Measurements from ENCODE around the gene MCEMP1.

MCEMP1 gene

GRCh38 chr19:7676854-7677253 is at the start of gene MCEMP1:
TSS of gene MCEMP1 (plus strand) at chr19:7677090. CDS start at chr19:7677121, 31 bp downstream.
- no peak for DNase-seq (ENCODE audit: low read depth in 2 of 2)

GRCh38 chr19:7627166-7627565 is 49.7 kb upstream of the MCEMP1 start:
- DNase-seq (ENCODE audit: low read depth in 2 of 2) = no peak

- no peak for DNase-seq (ENCODE audit: low read depth in 2 of 2)
These were observed 48.1 kb upstream of the MCEMP1 start for GRCh38 chr19:7628589-7629311.

GRCh38 chr19:7629347-7630054 is 47.4 kb upstream of the MCEMP1 start, which contains the start of the genes PET100 and XAB2:
TSS of gene PET100 (plus strand) at chr19:7629793. CDS start at chr19:7629834, 41 bp downstream.
TSS of gene XAB2 (minus strand) at chr19:7629545. CDS start at chr19:7629527, 18 bp downstream.
- DNase-seq (ENCODE audit: low read depth in 2 of 2) = peak; percentile 87 to 92

- DNase-seq (ENCODE audit: low read depth in 2 of 2) = no peak
These were observed 45.3 kb upstream of the MCEMP1 start for GRCh38 chr19:7631577-7631976.

- no peak for DNase-seq (ENCODE audit: low read depth in 2 of 2)
These were observed 44.3 kb upstream of the MCEMP1 start for GRCh38 chr19:7632340-7633203.

GRCh38 chr19:7633698-7634097 is 43.2 kb upstream of the MCEMP1 start, which contains the start of gene PCP2:
TSS of gene PCP2 (minus strand) at chr19:7633719. CDS start at chr19:7633457, 262 bp downstream.
- no peak for DNase-seq (ENCODE audit: low read depth in 2 of 2)

- DNase-seq (ENCODE audit: low read depth in 2 of 2) = no peak
These were observed 41.2 kb upstream of the MCEMP1 start for GRCh38 chr19:7635670-7636069.

- DNase-seq (ENCODE audit: low read depth in 2 of 2) = no peak
These were observed 40.6 kb upstream of the MCEMP1 start for GRCh38 chr19:7636317-7636690.

- peak; percentile 88 to 89 for DNase-seq (ENCODE audit: low read depth in 2 of 2)
These were observed 40.1 kb upstream of the MCEMP1 start, which contains the start of gene STXBP2 for GRCh38 chr19:7636691-7637373. TSS of gene STXBP2 (plus strand) at chr19:7637110. CDS start at chr19:7637150, 40 bp downstream.

- no peak for DNase-seq (ENCODE audit: low read depth in 2 of 2)
These were observed 39.3 kb upstream of the MCEMP1 start for GRCh38 chr19:7637374-7638256.

GRCh38 chr19:7638802-7639465 is 38.0 kb upstream of the MCEMP1 start:
- DNase-seq (ENCODE audit: low read depth in 2 of 2) = no peak

GRCh38 chr19:7639863-7640348 is 37.0 kb upstream of the MCEMP1 start:
- no peak for DNase-seq (ENCODE audit: low read depth in 2 of 2)

GRCh38 chr19:7640803-7641202 is 36.1 kb upstream of the MCEMP1 start:
- DNase-seq (ENCODE audit: low read depth in 2 of 2) = no peak

- DNase-seq (ENCODE audit: low read depth in 2 of 2) = no peak
These were observed 35.3 kb upstream of the MCEMP1 start for GRCh38 chr19:7641290-7642276.

GRCh38 chr19:7642295-7643030 is 34.4 kb upstream of the MCEMP1 start:
- DNase-seq (ENCODE audit: low read depth in 2 of 2) = no peak

- DNase-seq (ENCODE audit: low read depth in 2 of 2) = no peak
These were observed 33.9 kb upstream of the MCEMP1 start for GRCh38 chr19:7643031-7643415.
